Activated CD8-positive, alpha-beta T cell treated with anti-CD3 and anti-CD28 coated beads for 36 hours (primary cell): ENCODE results near the gene KIF13A. TPM values are rescaled to one million over a fixed set of nuclear protein-coding genes. Genes with fewer than 3 reads are reported as not detected.

ENCODE experiments used
- ATAC-seq: fragments of 200-7000 bp; cut with Tn5 transposase; one replicate; pipeline ENCODE4 v1.10.0; 2021; ENCODE audit warnings: mild to moderate bottlenecking, moderate library complexity
- CTCF ChIA-PET: fragments of 350-600 bp; sonication (Branson Sonifier 250); formaldehyde crosslinking; loops from one replicate; lab custom pipeline; 2021; ENCODE audit warnings: antibody characterized with exemption; lab: Charles Lee
- POLR2A ChIA-PET: fragments of 350-600 bp; sonication (Branson Sonifier 250); formaldehyde crosslinking; loops from one replicate; lab custom pipeline; 2021; ENCODE audit warnings: antibody characterized with exemption; lab: Charles Lee
- DNase-seq: peaks from one replicate; pipeline ENCODE4 v3.0.0-alpha.2; 2020
- H3K27ac Mint-ChIP-seq: one replicate; pipeline ENCODE4 v1.8.0; 2021; ENCODE audit warnings: mild to moderate bottlenecking, mixed read lengths
- H3K27me3 Mint-ChIP-seq: one replicate; pipeline ENCODE4 v1.8.0; 2021; ENCODE audit warnings: mixed read lengths
- H3K36me3 Mint-ChIP-seq: one replicate; pipeline ENCODE4 v1.8.0; 2021; ENCODE audit warnings: low read depth, mixed read lengths
- H3K4me1 Mint-ChIP-seq: one replicate; pipeline ENCODE4 v1.8.0; 2021; ENCODE audit warnings: low read depth, mixed read lengths
- H3K4me3 Mint-ChIP-seq: one replicate; pipeline ENCODE4 v1.8.0; 2021; ENCODE audit warnings: mild to moderate bottlenecking, moderate library complexity, mixed read lengths
- H3K9me3 Mint-ChIP-seq: one replicate; pipeline ENCODE4 v1.8.0; 2021; ENCODE audit warnings: mixed read lengths
- intact Hi-C: fragments of 100-400 bp; cut with micrococcal nuclease; formaldehyde crosslinking; loops from one replicate; pipeline ENCODE4 v1.10.0; 2022
- total RNA-seq, 2 experiments: library from RNA; stranded (reverse); gene quantifications; one replicate each; pipeline ENCODE4 v1.2.3, GENCODE V29; 2021
- TF ChIP-seq, protein P1 (sequence below): fragments of 200-600 bp; IDR thresholded peaks from one replicate; pipeline ENCODE4 v1.8.0; 2022; ENCODE audit warnings: antibody characterized with exemption, mild to moderate bottlenecking

Gene KIF13A
- total RNA-seq, 2 experiments from 2014 or later: not detected

DNA sequence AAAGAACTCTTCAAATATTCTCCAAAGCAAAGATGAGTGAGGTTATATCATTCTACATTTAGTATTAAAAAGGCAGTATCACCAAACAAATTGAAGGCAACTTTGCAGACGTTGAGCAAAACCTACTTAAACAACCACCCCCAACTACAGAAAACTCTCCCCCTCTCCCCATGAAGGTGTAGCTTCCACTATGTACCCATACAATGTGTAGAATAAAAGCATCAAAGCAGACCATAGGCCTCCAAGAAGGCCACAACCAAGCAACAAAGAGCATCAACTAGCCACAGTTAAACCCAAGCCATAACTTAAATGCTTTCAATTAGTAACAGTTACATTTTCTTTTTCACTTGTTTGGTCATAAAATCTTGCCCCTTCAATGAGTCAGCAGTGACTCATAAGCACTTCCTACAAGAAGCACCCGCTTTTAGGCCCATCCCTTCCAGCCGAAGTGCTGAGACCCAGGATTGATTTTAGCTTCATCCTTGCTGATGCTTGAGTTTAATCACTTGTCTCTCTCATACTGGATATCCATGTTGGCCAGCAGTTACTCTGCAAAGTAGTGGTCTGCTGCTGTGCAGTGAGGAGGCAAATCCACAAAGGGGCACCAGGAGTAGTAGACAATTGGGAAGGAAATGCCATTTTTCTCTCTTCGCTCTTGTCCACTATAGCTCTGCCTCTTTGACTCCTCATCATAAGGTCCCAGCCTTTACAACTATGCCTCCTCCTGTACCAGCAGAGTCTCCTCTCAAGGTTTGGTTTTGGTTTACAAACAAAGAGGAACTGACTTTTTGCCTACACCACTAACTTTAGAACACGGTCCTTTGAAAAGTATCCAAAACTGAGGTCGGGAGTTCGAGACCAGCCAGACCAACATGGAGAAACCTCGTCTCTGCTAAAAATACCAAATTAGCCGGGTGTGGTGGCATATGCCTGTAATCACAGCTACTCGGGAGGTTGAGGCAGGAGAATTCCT, 272.3 kb downstream of the KIF13A start:
- ChIA-PET POLR2A (interaction anchor here (0.7 to 1.6 kb wide), 3 partner anchors 8 to 12 kb away, joined by 4 to 6 read pairs (median 4); partner anchors contain the start of gene NUP153), CTCF (interaction anchor here (0.7 to 4.2 kb wide), 6 partner anchors 9 to 135 kb away, joined by 3 to 15 read pairs (median 3); partner anchors contain the start of gene NUP153)
- Mint-ChIP-seq H3K27me3 (no peaks in the 10 kb centered on the region), H3K9me3 (no peaks in the 10 kb centered on the region), H3K4me3 (peak overlapping the region; percentile 37), H3K36me3 (no peaks in the 10 kb centered on the region), H3K27ac (peak overlapping the region; percentile 90), H3K4me1 (peaks cover 15% of the 10 kb centered on the region)
- TF ChIP-seq, protein P1, sequence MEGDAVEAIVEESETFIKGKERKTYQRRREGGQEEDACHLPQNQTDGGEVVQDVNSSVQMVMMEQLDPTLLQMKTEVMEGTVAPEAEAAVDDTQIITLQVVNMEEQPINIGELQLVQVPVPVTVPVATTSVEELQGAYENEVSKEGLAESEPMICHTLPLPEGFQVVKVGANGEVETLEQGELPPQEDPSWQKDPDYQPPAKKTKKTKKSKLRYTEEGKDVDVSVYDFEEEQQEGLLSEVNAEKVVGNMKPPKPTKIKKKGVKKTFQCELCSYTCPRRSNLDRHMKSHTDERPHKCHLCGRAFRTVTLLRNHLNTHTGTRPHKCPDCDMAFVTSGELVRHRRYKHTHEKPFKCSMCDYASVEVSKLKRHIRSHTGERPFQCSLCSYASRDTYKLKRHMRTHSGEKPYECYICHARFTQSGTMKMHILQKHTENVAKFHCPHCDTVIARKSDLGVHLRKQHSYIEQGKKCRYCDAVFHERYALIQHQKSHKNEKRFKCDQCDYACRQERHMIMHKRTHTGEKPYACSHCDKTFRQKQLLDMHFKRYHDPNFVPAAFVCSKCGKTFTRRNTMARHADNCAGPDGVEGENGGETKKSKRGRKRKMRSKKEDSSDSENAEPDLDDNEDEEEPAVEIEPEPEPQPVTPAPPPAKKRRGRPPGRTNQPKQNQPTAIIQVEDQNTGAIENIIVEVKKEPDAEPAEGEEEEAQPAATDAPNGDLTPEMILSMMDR: no peak
- peak; percentile 69 for DNase-seq
- intact Hi-C loops: no loop called here
- peak; percentile 94 for ATAC-seq

GRCh38 chr6:17714177-17714576, 273.3 kb downstream of the KIF13A start:
- ChIA-PET POLR2A (interaction anchor here (1.5 to 1.6 kb wide), 2 partner anchors 8 to 11 kb away, joined by 4 to 6 read pairs; no protein-coding TSS in a partner anchor), CTCF (interaction anchor here (0.7 to 4.2 kb wide), 5 partner anchors 8 to 134 kb away, joined by 3 to 15 read pairs (median 3); partner anchors contain the start of gene NUP153)
- intact Hi-C loops: no loop called here
- peaks cover 15% of the 10 kb centered on the region for H3K4me1 Mint-ChIP-seq
- H3K4me3 Mint-ChIP-seq: no peak overlapping the region
- H3K27me3 Mint-ChIP-seq: no peaks in the 10 kb centered on the region
- H3K27ac Mint-ChIP-seq: peak overlapping the region; percentile 20
- no peak for DNase-seq
- no peak for ATAC-seq
- TF ChIP-seq, protein P1: no peak
- H3K9me3 Mint-ChIP-seq: no peaks in the 10 kb centered on the region
- H3K36me3 Mint-ChIP-seq: peaks cover 1% of the 10 kb centered on the region

GRCh38 chr6:17712576-17712975, 274.9 kb downstream of the KIF13A start:
- Mint-ChIP-seq H3K27ac (no peak overlapping the region), H3K36me3 (peaks cover 11% of the 10 kb centered on the region), H3K4me3 (no peak overlapping the region), H3K27me3 (no peaks in the 10 kb centered on the region), H3K4me1 (peaks cover 17% of the 10 kb centered on the region), H3K9me3 (no peaks in the 10 kb centered on the region)
- CTCF ChIA-PET: interaction anchor here (4.2 kb wide), 1 partner anchor 92 kb away, joined by 15 read pairs; no protein-coding TSS in a partner anchor
- ATAC-seq: no peak
- no peak for DNase-seq
- POLR2A ChIA-PET: interaction anchor here (0.7 to 1.1 kb wide), 2 partner anchors 10 to 12 kb away, joined by 5 to 6 read pairs; no protein-coding TSS in a partner anchor
- TF ChIP-seq, protein P1: no peak
- intact Hi-C loops: no loop called here

- DNase-seq (no peak), ATAC-seq (no peak)
- Mint-ChIP-seq H3K27ac (no peak overlapping the region), H3K36me3 (peaks cover 24% of the 10 kb centered on the region), H3K27me3 (no peaks in the 10 kb centered on the region), H3K4me3 (no peak overlapping the region), H3K4me1 (peaks cover 22% of the 10 kb centered on the region), H3K9me3 (no peaks in the 10 kb centered on the region)
- CTCF ChIA-PET: interaction anchor here (1.0 to 1.1 kb wide), 2 partner anchors 8 to 20 kb away, joined by 3 read pairs; no protein-coding TSS in a partner anchor
- POLR2A ChIA-PET: no interaction called here
- intact Hi-C loops: no loop called here
- TF ChIP-seq, protein P1: no peak
Observed at GRCh38 chr6:17710331-17710730, 277.1 kb downstream of the KIF13A start.
